NCI-H2227 (cell line): ENCODE results near the gene APBB1IP.
"Not testable (repeated sequence)": the region's sequence is repeated elsewhere in the genome, so short reads cannot be mapped to it uniquely, and the experiment has no call there.

Source experiments
- DNase-seq: peaks from one replicate; lab custom pipeline; 2025; ENCODE audit not compliant: unreplicated experiment; lab: John Stamatoyannopoulos, UW

APBB1IP gene, protein sequence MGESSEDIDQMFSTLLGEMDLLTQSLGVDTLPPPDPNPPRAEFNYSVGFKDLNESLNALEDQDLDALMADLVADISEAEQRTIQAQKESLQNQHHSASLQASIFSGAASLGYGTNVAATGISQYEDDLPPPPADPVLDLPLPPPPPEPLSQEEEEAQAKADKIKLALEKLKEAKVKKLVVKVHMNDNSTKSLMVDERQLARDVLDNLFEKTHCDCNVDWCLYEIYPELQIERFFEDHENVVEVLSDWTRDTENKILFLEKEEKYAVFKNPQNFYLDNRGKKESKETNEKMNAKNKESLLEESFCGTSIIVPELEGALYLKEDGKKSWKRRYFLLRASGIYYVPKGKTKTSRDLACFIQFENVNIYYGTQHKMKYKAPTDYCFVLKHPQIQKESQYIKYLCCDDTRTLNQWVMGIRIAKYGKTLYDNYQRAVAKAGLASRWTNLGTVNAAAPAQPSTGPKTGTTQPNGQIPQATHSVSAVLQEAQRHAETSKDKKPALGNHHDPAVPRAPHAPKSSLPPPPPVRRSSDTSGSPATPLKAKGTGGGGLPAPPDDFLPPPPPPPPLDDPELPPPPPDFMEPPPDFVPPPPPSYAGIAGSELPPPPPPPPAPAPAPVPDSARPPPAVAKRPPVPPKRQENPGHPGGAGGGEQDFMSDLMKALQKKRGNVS

DNA sequence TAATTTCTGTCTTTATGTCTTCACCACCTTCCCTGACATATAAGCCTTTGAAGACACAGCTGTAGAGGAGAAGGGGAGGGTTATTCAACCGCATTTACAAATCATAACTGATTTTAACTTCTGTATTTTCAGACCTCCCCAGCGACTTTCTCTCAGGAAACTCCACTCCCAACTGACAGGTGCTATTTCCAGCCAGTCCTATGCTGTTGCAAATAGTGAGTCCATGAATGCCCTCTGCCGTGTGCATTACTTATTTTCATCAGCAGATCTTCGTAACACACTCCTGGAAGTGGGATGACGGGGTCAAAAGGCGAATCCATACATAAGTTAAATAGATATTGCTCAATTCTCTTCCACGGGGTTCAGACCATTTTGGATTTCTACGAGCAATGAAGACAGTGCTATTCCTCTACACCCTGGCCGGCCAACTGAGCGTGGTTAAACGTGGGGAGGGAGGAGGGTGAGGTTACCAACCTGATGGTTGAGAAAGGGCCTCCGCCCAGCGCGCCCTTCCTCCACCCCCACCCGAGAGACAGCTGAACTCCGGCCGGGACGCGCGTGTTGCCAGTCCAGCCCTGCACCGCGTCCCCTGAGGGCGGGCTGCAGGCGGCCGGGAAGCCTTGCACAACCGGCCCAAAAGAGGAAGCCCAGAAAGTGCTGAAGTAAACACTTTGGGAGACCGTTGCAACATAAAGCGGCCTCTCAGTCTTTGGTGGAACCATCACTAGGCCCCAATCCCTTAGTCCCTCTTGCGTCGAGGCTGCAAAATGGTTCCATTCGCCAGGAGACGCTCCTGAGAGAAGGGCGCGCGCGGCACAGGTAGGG is at the start of gene APBB1IP:
Gene APBB1IP (plus strand): TSS at position 705 of the 825 bp plus-strand sequence. CDS start 53,986 bp downstream, outside the sequence.
- no peak for DNase-seq

DNA sequence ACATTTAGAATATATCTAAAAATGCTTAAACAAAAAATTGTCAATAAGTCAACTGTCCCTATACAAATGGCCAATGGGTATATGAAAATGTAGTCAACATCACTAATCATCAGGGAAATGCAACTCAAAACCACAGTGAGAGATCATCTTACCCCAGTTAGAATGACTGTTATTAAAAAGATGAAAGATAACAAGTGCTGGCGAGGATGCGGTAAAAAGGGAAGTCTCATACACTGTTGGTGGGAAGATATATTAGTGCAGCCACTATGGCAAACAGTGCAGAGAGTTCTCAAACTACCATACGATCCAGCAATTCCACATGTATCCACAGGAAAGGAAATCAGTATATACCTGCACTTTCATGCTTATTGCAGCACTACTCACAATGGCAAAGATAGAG is 48.6 kb upstream of the APBB1IP start:
- no peak for DNase-seq

DNA sequence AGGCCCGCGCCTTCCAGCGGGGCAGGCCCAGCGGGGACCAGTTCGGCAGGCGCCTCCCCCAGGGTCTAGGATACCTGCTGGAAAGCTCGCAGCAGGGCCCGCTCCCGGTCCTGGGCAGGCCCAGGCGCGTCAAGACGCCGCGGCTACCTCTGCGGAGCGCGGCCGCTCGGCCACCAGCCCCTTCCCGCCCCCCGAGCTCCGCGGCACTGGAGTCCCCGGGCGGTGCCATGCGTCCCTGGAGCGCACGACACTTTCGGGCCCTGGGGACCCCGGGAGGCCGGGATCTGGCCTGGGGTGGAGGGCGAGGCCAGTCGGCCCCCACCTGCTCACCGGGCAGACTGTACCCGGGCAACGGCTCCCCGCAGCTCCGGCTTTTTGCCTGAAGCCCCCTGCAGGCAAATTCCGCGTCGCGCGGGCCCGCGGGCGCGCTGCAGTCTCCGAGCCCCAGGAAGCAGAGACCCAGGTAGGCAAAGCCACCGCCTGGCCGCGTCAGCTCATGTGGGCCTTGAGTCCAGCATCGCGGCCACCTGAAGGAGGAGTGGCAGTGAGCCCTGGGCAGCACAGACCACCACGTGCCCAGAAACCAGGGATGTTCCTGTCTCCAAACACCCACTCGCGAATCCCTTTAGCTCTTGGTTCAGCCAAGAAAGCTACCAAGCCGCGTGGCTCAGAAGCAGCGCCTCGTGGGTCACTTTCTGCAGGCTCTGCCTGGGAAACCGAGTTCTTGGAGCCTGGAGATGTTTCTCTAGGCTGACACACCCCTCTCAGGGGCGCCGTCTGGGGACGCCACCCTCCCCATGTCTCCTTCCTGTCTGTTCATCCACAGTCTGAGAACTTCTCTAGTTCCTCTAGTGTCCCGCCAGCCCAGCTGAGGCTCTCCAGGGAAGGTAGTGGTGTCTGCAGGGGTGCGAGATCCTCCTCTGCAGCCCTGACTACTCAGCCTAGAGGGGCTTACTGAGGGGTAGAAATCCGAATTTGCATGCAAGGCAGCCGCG is 46.1 kb upstream of the APBB1IP start:
- DNase-seq: no peak

DNA sequence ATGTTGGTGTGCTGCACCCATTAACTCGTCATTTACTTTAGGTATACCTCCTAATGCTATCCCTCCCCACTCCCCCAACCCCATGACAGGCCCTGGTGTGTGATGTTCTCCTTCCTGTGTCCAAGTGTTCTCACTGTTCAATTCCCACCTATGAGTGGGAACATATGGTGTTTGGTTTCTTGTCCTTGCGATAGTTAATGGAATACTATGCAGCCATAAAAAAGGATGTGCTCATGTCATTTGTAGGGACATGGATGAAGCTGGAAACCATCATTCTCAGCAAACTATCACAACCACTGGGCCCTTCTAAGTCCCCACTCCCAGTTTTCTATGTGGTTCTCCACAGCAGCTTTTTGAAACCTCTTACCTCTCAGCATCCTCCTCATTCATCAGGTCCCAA is 39.8 kb upstream of the APBB1IP start:
- DNase-seq: not testable (repeated sequence)

DNA sequence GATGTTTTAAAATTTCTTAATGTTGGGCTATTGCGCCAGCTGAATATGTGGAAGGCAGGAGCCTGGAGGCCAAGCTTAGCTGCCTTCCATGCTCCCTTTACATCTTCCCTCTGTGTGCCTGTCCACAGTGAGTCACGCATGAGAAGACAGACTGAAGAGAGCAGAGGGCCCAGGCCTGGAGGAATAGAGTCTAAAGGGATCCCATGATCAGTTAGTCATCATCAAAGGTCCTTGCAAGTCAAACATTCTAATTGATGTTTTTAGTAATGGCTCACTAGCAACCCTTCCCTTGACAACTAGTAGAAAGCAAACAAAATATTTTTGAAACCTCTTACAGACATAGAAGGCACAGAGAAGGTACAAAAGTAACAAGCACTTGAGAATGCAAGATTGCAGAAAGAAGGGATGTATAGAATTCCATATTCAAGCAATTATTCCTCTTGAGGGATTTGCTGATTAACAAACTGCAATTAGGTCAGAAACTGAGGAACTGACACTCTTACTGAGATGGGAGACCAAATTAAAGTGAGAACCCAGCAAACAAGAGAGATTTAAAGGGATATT is 30.7 kb upstream of the APBB1IP start:
- DNase-seq: no peak

DNA sequence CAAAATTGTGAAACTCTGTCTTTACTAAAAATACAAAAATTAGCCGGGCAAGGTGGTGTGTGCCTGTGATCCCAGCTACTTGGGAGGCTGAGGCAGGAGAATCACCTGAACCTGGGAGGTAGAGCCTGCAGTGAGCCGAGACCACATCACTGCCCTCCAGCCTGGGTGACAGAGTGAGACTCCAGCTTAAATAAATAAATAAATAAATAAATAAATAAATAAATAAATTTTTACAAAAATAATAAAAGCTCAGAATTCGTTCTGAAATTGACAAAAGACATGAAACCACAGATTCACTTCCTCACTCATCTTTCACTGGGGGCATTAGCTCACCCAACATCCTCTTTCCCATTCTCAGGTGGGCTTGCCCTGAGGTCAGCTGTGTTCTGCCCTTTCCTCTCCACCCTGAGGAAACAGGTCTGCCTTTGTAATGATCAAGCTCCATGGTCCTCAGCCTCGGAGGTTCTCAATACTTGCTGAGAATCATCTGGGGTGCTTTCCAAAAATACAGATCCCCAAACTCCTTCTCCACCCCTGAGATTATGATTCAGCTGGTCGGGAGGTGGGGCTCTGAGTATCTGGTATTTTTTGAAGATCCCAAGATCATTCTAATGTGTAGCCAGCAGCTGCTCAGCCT is 29.2 kb upstream of the APBB1IP start:
- no peak for DNase-seq

DNA sequence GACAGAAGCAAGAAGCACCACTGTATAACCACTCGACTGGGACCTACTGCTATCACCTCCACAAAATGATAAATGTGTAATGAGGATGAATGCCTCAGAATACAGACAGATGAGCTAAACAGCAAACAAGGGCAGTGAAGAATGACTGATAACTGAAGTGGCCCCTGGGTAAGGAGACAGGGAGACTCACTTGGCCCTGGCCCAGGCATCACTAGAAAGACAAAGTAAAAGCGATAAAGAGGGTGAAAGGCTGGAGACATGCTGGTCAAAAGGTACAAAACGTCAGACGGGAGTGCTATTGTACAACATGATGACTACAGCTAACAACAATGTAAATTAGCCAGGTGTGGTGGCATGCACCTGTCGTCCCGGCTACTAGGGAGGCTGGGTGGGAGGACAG is 27.8 kb upstream of the APBB1IP start:
- no peak for DNase-seq

DNA sequence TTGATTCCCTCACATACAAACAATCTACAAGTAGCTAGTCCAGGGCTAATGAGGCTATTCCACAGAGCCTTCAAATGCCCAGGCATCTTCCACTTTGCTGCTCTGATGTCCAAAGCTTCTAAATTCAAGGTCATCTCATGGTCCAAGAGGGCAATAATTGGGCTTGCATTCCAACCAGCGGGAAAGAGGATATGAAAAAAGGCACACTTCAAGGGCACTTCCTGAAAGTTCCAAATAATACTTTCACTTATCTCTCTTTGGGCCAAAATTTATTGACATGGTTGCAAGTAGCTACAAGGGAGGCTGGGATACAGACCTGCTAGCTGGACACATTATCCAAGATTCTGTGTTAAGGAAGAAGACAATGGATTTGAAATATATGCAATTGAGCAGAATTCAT is 25.2 kb upstream of the APBB1IP start:
- no peak for DNase-seq

DNA sequence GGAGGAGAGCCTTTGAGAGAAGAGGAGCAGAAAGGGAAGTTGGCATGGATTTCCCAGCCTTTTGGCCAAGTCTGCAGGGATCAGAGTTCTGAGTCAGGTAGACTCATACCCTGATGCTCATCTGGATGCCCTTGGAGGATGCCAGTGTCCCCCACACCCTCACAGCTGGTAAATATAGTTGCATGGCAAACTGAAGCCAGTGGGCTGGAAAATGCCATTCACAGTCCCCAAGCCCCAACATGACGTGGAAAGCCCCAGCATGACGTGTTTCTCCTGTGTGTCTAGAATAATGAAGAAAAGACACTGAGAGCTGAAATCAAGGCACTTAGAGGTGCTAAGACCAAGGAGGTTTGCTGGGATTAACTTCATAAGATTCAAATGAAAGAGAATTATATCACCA is 24.8 kb upstream of the APBB1IP start:
- no peak for DNase-seq

DNA sequence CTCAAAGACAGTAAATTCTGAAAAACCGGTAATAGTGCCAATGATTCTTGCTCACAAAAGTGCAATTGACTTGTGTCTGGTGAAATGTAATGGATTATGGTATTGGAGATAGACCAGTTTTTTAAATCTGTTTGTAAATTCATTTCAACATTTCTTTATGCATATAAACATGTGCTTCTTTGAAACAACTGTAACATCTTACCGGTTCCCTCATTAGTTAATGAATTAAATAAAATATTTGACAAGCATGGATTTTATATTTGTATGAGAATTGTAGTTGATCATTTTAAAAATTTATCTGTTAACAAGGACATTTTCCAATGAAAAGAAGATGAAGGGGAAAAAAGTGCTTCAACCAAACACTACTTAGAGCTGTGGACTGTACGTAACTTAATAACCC is 21.0 kb upstream of the APBB1IP start:
- DNase-seq: no peak

DNA sequence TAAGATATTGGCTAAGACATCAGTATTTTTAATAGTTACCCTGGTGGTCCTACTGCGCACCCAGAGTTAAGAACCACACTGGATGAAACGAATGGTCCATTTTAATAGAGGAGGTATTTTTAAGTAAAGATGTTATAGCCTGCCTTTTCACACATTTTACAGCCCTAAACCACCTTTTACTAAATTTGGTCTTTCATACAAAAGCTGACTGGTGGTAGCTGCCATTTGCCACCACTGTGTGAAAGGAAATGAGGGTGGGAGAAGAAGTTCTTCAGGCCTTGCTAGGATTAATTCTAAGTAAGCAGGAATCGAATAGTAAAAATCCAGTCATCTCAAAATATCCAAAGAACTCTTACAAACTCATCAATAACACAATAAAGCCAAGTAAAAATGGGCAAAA is 15.2 kb upstream of the APBB1IP start:
- no peak for DNase-seq

DNA sequence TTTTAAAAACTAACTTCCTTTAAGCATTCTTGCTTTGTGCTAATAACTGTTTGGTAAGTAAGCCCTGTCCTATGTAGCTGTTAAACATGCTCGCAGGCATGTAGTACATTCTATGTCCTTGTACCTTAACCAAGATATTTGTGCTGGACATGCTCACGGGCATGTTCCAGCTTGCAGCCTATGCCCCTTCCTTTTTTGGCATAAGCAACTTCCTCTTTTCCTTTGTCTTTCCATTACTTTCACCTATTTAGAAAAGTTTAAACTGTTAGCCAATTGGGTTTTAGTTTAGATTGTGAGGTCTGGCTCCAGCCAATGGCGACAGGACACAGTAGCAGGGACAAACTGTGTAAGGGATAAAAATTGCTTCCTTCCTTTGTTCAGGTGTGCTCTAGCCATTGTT is 14.4 kb upstream of the APBB1IP start:
- no peak for DNase-seq

DNA sequence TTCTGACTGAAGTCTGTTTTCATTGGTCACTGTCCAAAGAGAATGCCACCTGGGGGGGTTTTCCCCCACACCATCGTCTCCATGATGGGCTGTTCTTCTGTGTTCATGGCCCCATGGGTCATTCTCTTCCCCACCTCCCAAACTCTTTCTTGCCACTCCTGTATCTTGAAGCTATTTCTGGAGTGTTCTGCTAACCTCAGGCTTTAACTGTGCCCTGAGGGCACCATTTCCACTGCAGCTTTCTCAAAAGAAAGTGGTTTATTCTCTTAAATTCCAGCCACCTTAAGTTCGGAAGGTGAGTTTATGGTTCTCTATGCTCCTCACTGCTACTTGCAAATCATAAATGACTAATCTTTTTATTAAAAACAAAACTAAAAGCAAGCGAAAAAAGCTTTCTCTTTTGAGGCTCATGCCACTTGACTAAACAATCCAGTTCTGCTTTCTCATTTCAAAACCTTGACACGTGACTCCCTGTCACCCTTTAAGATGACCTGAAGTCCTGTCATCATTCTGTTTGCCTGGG is 7.4 kb upstream of the APBB1IP start:
- no peak for DNase-seq

DNA sequence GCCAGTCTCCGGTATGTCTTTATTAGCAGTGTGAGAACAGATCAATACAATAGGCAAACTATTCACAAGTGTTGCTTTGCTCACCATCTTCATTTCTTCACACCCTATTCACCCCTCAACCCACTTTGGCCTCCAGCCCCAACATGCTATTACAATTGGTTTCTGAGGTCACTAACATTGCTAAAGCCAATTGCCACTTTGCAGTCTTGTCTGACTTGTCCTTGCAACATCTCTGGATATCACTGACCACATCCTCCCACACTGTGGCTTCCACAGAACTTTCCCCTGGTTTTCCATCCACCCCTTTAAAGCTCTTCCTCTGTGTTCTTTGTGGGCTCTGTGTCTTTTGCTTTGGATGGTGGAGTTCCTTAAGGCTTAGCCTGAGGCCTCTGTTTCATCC is 5.2 kb upstream of the APBB1IP start:
- DNase-seq: no peak

DNA sequence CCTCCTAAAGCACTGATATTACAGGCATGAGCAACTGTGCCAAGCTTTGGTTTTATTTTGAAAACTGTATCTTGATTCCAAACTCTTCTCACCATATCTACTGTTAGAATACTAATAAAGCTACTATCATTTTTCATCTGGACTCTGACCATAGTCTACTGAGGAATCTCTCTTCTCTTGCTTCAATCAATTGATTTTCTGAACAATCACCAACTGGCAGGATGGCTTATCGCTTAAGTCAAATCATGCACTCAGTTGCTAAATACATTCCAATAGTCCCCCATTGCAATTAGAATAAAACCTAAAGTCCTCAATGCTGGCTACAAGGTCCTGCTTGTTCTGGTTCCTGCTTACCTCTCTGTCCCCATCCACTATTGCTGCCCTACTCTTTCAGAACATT is 2.3 kb upstream of the APBB1IP start:
- no peak for DNase-seq

DNA sequence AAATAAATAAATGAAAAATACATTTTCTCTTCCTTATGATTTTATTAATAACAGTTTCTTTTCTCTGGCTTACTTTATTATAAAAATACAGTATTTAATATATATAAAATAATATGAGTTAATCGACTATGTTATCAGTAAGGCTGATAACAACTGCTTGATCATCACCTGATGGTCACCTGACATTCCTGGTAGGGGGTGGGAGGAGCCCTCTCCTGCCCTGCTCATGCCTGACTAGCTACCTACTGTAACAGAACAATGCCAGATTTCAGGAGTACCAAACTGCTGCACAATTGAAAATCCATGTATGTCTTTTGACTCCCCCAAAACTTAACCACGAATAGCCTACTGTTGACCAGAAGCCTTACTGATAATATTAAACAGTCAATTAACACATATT is 1.3 kb upstream of the APBB1IP start:
- DNase-seq: no peak

DNA sequence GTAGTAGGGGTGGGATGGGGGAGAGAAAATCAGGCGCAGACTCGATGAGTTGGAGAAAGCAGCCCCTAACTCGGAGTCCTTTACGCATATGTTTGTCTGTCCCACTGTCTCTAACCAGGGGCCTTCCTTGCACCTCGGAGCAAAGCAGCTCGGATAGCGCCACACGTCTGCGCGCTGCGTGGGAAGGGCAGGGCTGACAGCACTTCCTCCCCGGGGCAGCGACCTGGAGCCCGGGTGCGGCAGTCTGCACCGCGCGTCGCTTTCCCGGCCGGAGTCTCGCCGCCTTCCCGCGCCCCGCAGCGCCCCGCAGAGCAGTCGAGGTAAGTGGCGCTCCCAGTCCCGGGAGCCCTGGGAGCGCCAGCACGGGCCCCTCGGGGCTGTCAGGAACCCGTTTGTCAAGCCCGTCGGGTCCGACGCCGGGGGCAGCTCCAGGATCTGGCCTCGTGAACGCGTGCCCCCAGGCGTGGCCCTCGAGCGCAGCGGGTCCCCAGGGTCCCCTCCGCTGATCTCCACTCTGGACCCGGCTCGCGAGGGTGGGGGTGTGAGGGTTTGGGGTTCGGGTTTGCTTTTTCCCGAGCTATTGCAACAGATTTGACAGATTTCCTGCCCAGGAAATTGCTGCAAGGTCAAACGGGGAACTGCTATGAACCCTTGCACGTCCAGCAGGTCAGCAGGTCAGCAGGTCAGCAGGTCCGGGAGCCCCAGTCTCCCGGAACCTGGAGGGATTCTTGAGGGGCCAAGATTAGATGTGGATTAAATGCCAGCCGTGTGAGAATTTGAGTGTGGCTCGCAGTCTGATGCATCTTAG is 597 bp downstream of the APBB1IP start:
- DNase-seq: no peak

DNA sequence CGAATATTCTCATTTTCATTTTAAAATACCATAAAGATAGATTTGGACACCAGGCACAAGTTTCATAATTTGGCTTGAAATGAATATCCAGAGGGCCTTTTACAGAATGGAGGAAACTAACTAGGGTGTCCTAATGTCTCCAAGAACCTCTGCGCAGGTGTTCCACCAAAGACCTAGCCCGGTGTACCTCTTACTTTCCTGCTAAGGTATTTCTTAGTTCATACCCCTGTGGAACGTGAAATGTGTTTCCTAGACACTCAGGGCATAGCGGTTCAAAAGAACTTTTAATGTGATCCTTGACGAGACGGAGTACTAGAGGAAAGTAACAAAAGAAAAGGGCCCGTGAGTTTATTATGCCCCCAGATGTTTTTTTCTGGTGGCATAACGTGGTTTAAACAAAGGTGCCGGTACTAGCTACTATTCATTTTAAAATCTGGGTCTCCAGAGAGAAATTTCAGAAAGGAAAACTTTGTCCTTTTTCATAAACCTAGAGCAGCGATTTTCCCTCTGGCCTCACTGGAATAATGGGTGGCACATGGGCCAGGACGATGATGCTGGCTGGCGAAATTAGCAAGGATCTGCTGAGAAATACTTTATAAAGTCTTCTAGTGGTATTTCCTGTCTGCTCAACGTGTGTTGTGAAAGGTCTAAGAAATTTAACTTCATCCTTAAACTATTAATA is 1.4 kb downstream of the APBB1IP start:
- DNase-seq: no peak
